ENCODE results near the gene TAAR9. TPM values are rescaled to one million over a fixed set of nuclear protein-coding genes. Genes with fewer than 3 reads are reported as not detected.

TAAR9 gene
- total RNA-seq, 1 donor from 2014 or later: not detected

GRCh38 chr6:132491303-132491702 is 46.8 kb upstream of the TAAR9 start:
- intact Hi-C loops (cut with DNase I): no loop called here
- H3K9me3 ChIP-seq: no peaks in the 10 kb centered on the region
- DNase-seq (ENCODE audit: extremely low spot score in 2 of 2): no peak
- H3K27me3 ChIP-seq: no peaks in the 10 kb centered on the region
- no peak for TF ChIP-seq POLR2A (IDR thresholded peaks at IDR 0.05)
- no peak for TF ChIP-seq POLR2AphosphoS5 (IDR thresholded peaks at IDR 0.05; ENCODE audit: insufficient read depth in 1 of 2, low read depth in 1 of 2)
- no peak for TF ChIP-seq CTCF (IDR thresholded peaks at IDR 0.05)
- peaks cover 39% of the 10 kb centered on the region for H3K4me1 ChIP-seq
- no peaks in the 10 kb centered on the region for H3K36me3 ChIP-seq
- no peak overlapping the region for H3K27ac ChIP-seq
- H3K4me3 ChIP-seq: no peak overlapping the region

DNA sequence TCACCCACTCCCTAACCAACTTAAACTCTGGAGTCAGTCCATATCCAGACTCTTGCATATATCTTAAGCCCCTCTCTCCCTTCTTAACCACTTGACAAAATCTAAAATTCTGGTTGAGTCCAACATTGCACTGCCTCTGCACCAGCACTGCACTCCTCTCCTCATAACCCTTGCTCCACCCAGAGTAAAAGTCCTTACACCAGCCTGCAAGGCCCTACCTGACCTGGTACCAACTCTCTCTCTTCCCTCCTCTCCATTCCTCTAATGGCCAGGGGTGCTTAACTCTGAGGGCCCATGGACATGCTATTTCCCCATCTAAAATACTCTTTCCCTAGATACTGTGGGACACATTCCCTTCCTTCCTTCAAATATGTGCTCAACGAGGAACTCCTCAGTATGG is 46.2 kb upstream of the TAAR9 start:
- intact Hi-C loops (cut with DNase I): no loop called here
- no peak for TF ChIP-seq CTCF (IDR thresholded peaks at IDR 0.05)
- TF ChIP-seq POLR2AphosphoS5 (IDR thresholded peaks at IDR 0.05; ENCODE audit: insufficient read depth in 1 of 2, low read depth in 1 of 2): no peak
- no peak for TF ChIP-seq POLR2A (IDR thresholded peaks at IDR 0.05)
- Histone ChIP-seq H3K36me3 (no peaks in the 10 kb centered on the region), H3K4me1 (peaks cover 45% of the 10 kb centered on the region), H3K27ac (no peak overlapping the region), H3K9me3 (no peaks in the 10 kb centered on the region), H3K4me3 (no peak overlapping the region), H3K27me3 (no peaks in the 10 kb centered on the region)
- no peak for DNase-seq (ENCODE audit: extremely low spot score in 2 of 2)

DNA sequence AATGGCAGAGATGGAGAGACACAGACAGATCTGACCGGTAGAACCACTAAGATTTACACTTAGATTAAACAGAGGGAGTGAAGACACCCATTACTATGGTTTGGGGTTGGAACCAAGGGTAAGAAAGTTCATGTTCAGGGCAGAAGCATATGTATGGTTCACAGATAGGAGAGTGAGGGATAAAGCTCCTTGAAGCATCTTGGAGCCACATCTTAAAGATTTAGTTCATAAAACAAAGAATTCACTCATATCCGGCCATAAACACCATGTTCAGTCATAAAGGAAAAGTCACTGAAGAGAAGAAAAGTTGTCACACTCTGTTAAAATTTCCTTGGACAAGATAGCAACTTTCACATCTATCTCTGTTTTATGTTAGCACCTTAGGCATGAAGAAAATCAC is 43.1 kb upstream of the TAAR9 start:
- Histone ChIP-seq H3K27ac (no peak overlapping the region), H3K36me3 (no peaks in the 10 kb centered on the region), H3K4me1 (peaks cover 55% of the 10 kb centered on the region), H3K4me3 (no peak overlapping the region), H3K27me3 (no peaks in the 10 kb centered on the region), H3K9me3 (no peaks in the 10 kb centered on the region)
- intact Hi-C loops (cut with DNase I): no loop called here
- TF ChIP-seq CTCF (IDR thresholded peaks at IDR 0.05) (no peak), POLR2AphosphoS5 (IDR thresholded peaks at IDR 0.05; ENCODE audit: insufficient read depth in 1 of 2, low read depth in 1 of 2) (no peak), POLR2A (IDR thresholded peaks at IDR 0.05) (no peak)
- no peak for DNase-seq (ENCODE audit: extremely low spot score in 2 of 2)

- TF ChIP-seq POLR2A (IDR thresholded peaks at IDR 0.05) (no peak), POLR2AphosphoS5 (IDR thresholded peaks at IDR 0.05; ENCODE audit: insufficient read depth in 1 of 2, low read depth in 1 of 2) (no peak), CTCF (IDR thresholded peaks at IDR 0.05) (no peak)
- Histone ChIP-seq H3K36me3 (peaks cover 0 to 5% of the 10 kb centered on the region in 2 donors), H3K27me3 (no peaks in the 10 kb centered on the region), H3K4me1 (peaks cover 54% of the 10 kb centered on the region), H3K9me3 (no peaks in the 10 kb centered on the region), H3K27ac (no peak overlapping the region), H3K4me3 (no peak overlapping the region)
- intact Hi-C loops (cut with DNase I): no loop called here
- DNase-seq (ENCODE audit: extremely low spot score in 2 of 2): no peak
These were observed 42.4 kb upstream of the TAAR9 start for GRCh38 chr6:132495604-132496079.

DNA sequence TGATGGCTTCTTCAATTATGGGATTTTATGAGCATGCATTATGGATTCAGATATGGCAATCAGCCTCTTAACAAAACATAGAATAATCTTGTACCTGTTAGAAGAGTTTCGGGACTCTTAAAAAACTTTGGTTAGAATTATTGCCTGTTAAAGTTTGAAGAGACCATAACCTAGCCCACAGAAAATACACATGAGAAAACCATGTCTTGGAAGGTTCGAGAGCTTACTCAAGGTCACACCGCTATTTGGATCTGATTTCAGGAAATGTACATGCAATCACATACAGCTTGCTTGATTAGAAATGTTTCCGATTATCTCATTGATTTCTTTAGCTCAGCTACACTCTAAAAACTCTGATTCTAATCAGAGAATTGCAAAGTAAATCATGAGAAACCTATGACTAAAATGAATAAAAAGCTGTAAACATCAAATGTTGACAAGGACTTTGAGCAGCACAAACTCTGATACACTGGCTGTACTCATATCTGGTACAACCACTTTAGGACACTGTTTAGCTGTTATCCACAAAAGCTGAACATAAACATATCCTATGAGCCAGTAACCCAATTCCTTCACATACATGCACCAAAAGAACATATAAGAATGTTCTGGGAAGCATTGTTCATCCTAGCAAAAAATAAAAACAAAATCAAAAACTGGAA is 41.4 kb upstream of the TAAR9 start:
- Histone ChIP-seq H3K36me3 (peaks cover 0 to 10% of the 10 kb centered on the region in 2 donors), H3K4me1 (peaks cover 44% of the 10 kb centered on the region), H3K27ac (no peak overlapping the region), H3K4me3 (no peak overlapping the region), H3K9me3 (no peaks in the 10 kb centered on the region), H3K27me3 (no peaks in the 10 kb centered on the region)
- intact Hi-C loops (cut with DNase I): no loop called here
- no peak for DNase-seq (ENCODE audit: extremely low spot score in 2 of 2)
- TF ChIP-seq POLR2AphosphoS5 (IDR thresholded peaks at IDR 0.05; ENCODE audit: insufficient read depth in 1 of 2, low read depth in 1 of 2) (no peak), POLR2A (IDR thresholded peaks at IDR 0.05) (no peak), CTCF (IDR thresholded peaks at IDR 0.05) (no peak)

All from vagina (tissue), 2 donors.